Neural progenitor cell (in vitro differentiated cells): ENCODE results near the gene CACUL1. TPM values are rescaled to one million over a fixed set of nuclear protein-coding genes. Genes with fewer than 3 reads are reported as not detected.
A peak's percentile ranks its signal among the peaks of the same experiment; 100 is the strongest.

Experiments used
- DNase-seq: peaks from one replicate; pipeline ENCODE4 v3.0.0-alpha.2; 2016; ENCODE audit warnings: low spot score
- H2AFZ ChIP-seq: fragments of 200-600 bp; sonication (generic); replicated peaks from 2 replicates; pipeline ENCODE4 v1.6.1; 2016; ENCODE audit warnings: antibody characterized with exemption
- H3F3A ChIP-seq: fragments of 200-600 bp; sonication (generic); 2 replicates; pipeline ENCODE4 v1.6.1; 2016; ENCODE audit warnings: antibody characterized with exemption, low read depth
- H3K27ac ChIP-seq: fragments of 200-600 bp; sonication (generic); 2 replicates; pipeline ENCODE4 v1.5.1; 2016; ENCODE audit warnings: mild to moderate bottlenecking
- H3K27me3 ChIP-seq: fragments of 200-600 bp; sonication (generic); 2 replicates; pipeline ENCODE4 v1.6.1; 2016; ENCODE audit warnings: mild to moderate bottlenecking, moderate library complexity
- H3K36me3 ChIP-seq: fragments of 200-600 bp; sonication (generic); 2 replicates; pipeline ENCODE4 v1.5.1; 2016
- H3K4me1 ChIP-seq: fragments of 200-600 bp; sonication (generic); 2 replicates; pipeline ENCODE4 v1.6.1; 2016; ENCODE audit warnings: mixed run types
- H3K4me2 ChIP-seq: fragments of 200-600 bp; sonication (generic); 2 replicates; pipeline ENCODE4 v1.6.1; 2016
- H3K4me3 ChIP-seq: fragments of 200-600 bp; sonication (generic); 2 replicates; pipeline ENCODE4 v1.5.1; 2016
- H3K79me2 ChIP-seq: fragments of 200-600 bp; sonication (generic); 2 replicates; pipeline ENCODE4 v1.6.1; 2016; ENCODE audit warnings: low read depth
- H3K9ac ChIP-seq: fragments of 200-600 bp; sonication (generic); 2 replicates; pipeline ENCODE4 v1.6.1; 2016
- H3K9me3 ChIP-seq: fragments of 200-600 bp; sonication (generic); 2 replicates; pipeline ENCODE4 v1.5.1; 2016; ENCODE audit warnings: low read depth
- H4K20me1 ChIP-seq: fragments of 200-600 bp; sonication (generic); 2 replicates; pipeline ENCODE4 v1.6.1; 2016; ENCODE audit warnings: low read depth
- H3K27ac Mint-ChIP-seq: 3 replicates; pipeline ENCODE4 v1.8.0; 2021; ENCODE audit warnings: mixed read lengths
- H3K27me3 Mint-ChIP-seq: 2 replicates; pipeline ENCODE4 v1.8.0; 2022; ENCODE audit warnings: low read depth, mild to moderate bottlenecking, inconsistent platforms, moderate library complexity, mixed read lengths; ENCODE audit not compliant: insufficient read depth
- H3K36me3 Mint-ChIP-seq: 3 replicates; pipeline ENCODE4 v1.8.0; 2021; ENCODE audit warnings: mixed read lengths
- H3K4me1 Mint-ChIP-seq: 3 replicates; pipeline ENCODE4 v1.8.0; 2021; ENCODE audit warnings: mixed read lengths
- H3K4me3 Mint-ChIP-seq: 3 replicates; pipeline ENCODE4 v1.8.0; 2021; ENCODE audit warnings: mild to moderate bottlenecking, moderate library complexity, mixed read lengths
- H3K9me3 Mint-ChIP-seq: 3 replicates; pipeline ENCODE4 v1.8.0; 2020; ENCODE audit warnings: mixed read lengths
- CTCF ChIP-seq: fragments of 200-600 bp; sonication (generic); IDR thresholded peaks from 2 replicates; pipeline ENCODE4 v1.5.1; 2017; ENCODE audit warnings: antibody characterized with exemption, mild to moderate bottlenecking
- EZH2 ChIP-seq: fragments of 200-600 bp; sonication (generic); IDR thresholded peaks from 2 replicates; pipeline ENCODE4 v1.6.1; 2017; ENCODE audit warnings: antibody characterized with exemption, mild to moderate bottlenecking, moderate library complexity
- EZH2phosphoT487 ChIP-seq: fragments of 200-600 bp; sonication (generic); IDR thresholded peaks from 2 replicates; pipeline ENCODE4 v1.6.1; 2017; ENCODE audit warnings: antibody characterized with exemption
- total RNA-seq: library from RNA; depleted of rRNA; stranded (reverse); fragments of >200 nt; gene quantifications from 2 replicates; pipeline ENCODE4 v1.2.3, GENCODE V29; 2015; ENCODE audit warnings: low replicate concordance

CACUL1 gene
- total RNA-seq, 1 donor from 2014 or later = 38.8 TPM

DNA sequence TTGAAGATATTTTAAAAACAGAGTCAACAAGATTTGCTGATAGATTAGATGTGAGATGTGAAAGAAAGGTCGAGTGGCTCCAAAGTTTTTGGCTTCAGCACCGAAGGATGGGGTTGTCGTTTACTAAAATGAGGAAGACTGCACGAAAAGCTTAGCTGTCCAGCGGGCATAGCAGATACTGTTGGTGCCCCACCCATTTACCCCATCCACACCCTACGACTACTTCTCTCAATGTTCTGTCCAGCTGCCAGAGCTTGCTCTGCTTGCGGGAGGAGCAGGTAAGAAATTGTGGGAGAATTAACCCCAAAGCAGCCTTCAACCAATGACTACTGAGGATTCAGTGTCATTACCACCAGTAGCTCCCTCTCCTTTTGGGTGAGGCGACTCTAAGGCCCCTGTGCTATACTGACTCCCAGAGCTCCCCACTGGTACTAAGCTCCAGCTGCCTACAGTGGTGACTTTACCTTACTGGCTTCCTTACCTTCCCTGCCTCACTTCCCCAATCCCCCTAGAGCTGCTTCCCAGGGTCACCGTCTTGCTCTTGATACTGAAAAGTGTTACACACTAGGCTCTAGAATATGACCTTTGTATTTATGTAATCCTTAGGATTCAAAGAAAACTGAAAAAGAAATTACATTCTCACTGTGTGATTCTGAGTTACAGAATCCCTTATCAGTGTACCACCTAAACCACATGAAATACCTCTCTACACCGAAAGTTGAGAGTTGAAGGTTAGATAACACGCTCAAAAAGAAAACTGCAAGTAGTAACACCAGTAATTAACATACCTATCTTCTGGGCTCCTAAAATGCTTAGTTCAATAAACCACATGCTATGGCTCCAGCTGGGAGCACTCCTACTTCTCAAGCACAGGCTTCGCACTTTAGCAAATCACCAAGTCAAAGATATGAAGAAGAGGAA lies 22.3 kb downstream of the CACUL1 start:
- Mint-ChIP-seq H3K4me1 (peaks cover 6% of the 10 kb centered on the region), H3K27me3 (no peaks in the 10 kb centered on the region)
- peaks cover 82% of the 10 kb centered on the region for H4K20me1 ChIP-seq

GRCh38 chr10:118730756-118731456 lies 23.9 kb downstream of the CACUL1 start:
- Histone ChIP-seq H4K20me1 (peaks cover 79% of the 10 kb centered on the region), H3K9ac (no peak overlapping the region)
- no peak overlapping the region for H3K27ac Mint-ChIP-seq

More for the DNA sequence above, 22.3 kb downstream of the CACUL1 start:
- no peaks in the 10 kb centered on the region for H3F3A ChIP-seq
- H3K79me2 ChIP-seq = peaks cover 98% of the 10 kb centered on the region
- no peak overlapping the region for H3K4me3 ChIP-seq
- no peak overlapping the region for H3K27ac ChIP-seq
- peak overlapping the region; percentile 32 for H3K9ac ChIP-seq
- no peak overlapping the region for H2AFZ ChIP-seq
- Mint-ChIP-seq H3K36me3 (no peaks in the 10 kb centered on the region), H3K4me3 (no peak overlapping the region), H3K9me3 (no peaks in the 10 kb centered on the region), H3K27ac (no peak overlapping the region)
- H3K4me1 ChIP-seq = no peaks in the 10 kb centered on the region
- TF ChIP-seq CTCF = no peak
- no peak for TF ChIP-seq EZH2phosphoT487
- TF ChIP-seq EZH2 = no peak
- H3K9me3 ChIP-seq = no peaks in the 10 kb centered on the region
- no peaks in the 10 kb centered on the region for H3K27me3 ChIP-seq
- H3K36me3 ChIP-seq = no peaks in the 10 kb centered on the region
- no peak for DNase-seq
- H3K4me2 ChIP-seq = no peak overlapping the region

DNA sequence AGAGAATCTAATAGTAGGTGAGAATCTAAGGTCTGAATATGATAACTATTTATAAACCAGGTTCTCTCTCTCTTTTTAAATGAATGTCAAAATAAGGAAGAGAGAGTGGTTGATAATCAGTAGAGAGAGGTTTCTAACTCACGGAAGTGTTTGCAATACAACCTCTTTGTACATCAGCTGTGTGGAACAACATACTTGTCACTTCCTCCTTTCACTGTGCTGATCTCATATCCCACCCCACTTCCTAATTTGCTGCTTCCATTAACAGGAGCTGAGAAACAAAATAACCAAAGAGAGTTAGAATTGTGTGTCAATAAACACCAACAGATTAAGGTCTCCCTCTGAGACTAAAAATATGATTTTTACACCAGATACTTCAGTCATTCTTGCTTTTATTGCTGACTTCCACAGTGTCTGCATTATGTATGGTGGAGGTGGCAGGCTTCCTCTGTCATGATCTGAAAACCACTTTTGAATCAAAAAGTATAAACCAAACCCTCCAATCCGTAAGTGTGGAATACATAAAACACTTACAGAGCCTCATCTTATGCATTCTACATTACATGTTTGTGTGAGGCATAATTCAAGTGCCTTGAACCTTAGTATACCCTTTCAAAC lies 25.0 kb downstream of the CACUL1 start:
- Mint-ChIP-seq H3K4me3 (no peak overlapping the region), H3K4me1 (peaks cover 6% of the 10 kb centered on the region), H3K27me3 (no peaks in the 10 kb centered on the region), H3K27ac (no peak overlapping the region), H3K9me3 (no peaks in the 10 kb centered on the region), H3K36me3 (no peaks in the 10 kb centered on the region)
- no peak for DNase-seq
- Histone ChIP-seq H3K9ac (no peak overlapping the region), H3K27ac (no peak overlapping the region), H3K4me3 (no peak overlapping the region), H3F3A (no peaks in the 10 kb centered on the region), H3K79me2 (peaks cover 97% of the 10 kb centered on the region), H3K27me3 (no peaks in the 10 kb centered on the region), H3K36me3 (no peaks in the 10 kb centered on the region), H3K4me1 (no peaks in the 10 kb centered on the region), H3K4me2 (no peak overlapping the region), H2AFZ (no peak overlapping the region), H4K20me1 (peaks cover 76% of the 10 kb centered on the region), H3K9me3 (no peaks in the 10 kb centered on the region)
- TF ChIP-seq EZH2phosphoT487 = no peak
- no peak for TF ChIP-seq CTCF
- TF ChIP-seq EZH2 = no peak

More at GRCh38 chr10:118730756-118731456, 23.9 kb downstream of the CACUL1 start:
- Histone ChIP-seq H3K4me1 (no peaks in the 10 kb centered on the region), H3K36me3 (no peaks in the 10 kb centered on the region), H2AFZ (no peak overlapping the region), H3K27ac (no peak overlapping the region), H3K9me3 (no peaks in the 10 kb centered on the region), H3K4me2 (no peak overlapping the region), H3K4me3 (no peak overlapping the region), H3K27me3 (no peaks in the 10 kb centered on the region), H3F3A (no peaks in the 10 kb centered on the region), H3K79me2 (peaks cover 97% of the 10 kb centered on the region)
- Mint-ChIP-seq H3K4me1 (peaks cover 6% of the 10 kb centered on the region), H3K27me3 (no peaks in the 10 kb centered on the region), H3K9me3 (no peaks in the 10 kb centered on the region), H3K4me3 (no peak overlapping the region), H3K36me3 (no peaks in the 10 kb centered on the region)
- DNase-seq = no peak
- TF ChIP-seq EZH2phosphoT487 (no peak), EZH2 (no peak), CTCF (no peak)
